ENCODE data around the gene MYO7A. TPM values are rescaled to one million over a fixed set of nuclear protein-coding genes. Genes with fewer than 3 reads are reported as not detected.

Gene MYO7A
- total RNA-seq, 1 donor from 2014 or later, result 0.47 TPM

- DNase-seq, result no peak
These were observed 74.2 kb downstream of the MYO7A start for GRCh38 chr11:77201991-77202841.

- no peak for DNase-seq
These were observed 75.2 kb downstream of the MYO7A start for GRCh38 chr11:77202941-77203900.

- no peak for DNase-seq
These were observed 76.1 kb downstream of the MYO7A start for GRCh38 chr11:77203901-77204753.

DNA sequence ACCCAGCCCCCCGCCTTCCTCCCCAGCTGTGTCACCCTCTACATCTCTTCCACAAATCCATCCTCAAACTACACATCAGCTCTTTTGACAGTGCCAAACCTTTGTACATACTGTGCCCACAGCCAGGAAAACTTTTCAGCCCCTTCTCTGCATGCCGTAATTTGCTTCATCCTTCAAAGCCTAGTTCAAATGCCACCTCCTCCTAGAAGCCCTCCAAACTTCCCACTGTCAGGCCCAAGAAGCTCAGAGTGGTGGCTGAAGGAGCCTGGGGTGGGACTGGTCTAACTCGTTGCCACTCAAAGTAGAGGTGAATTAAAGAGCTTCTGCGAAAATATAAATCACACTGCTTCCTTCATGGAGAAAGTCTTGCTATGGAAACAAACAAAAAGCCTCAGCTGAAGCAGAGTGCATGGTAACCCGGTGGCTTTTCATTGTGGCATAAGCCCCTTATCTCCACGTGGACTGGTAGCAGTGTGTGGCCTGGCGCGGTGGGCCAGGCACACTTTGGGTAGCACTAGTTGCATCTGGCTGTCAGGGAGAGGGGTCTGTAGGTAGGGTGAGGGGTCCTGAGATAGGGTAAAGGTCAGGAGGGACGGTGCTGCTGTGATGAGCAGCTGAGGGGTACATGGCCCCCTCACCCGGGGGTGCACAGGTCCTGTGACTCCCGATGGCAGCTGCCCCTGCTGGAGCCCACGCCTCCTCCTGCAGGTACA lies 76.9 kb downstream of the MYO7A start:
- DNase-seq, result no peak

DNA sequence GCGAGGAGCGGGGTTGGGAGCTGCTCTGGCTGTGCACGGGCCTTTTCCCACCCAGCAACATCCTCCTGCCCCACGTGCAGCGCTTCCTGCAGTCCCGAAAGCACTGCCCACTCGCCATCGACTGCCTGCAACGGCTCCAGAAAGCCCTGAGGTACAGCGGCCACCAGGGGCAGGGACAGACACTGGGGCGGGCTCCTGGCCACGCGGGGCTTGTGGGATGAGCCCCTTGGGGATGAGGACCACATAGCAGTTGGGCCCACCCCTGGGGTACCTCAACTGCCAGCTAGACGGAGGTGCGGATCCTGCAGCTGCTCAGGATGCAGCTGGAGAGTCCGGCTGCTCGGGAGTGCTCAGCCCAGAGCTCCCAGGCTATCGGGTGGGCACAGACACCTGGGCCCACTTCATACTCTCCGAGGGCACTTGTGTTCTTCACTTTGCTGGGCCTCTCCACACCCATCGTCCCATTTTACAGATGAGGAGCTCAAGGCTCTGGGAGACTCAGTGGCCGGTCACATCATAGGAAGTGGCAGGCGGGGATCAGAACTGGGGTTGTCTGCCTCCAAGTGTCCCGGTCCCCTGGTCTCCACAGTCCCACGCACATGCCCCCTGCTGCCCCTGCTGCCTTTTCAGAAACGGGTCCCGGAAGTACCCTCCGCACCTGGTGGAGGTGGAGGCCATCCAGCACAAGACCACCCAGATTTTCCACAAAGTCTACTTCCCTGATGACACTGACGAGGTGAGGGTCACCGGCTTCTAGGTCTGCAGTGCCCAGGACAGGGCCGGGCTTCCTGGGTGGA lies 77.6 kb downstream of the MYO7A start:
- no peak for DNase-seq

DNA sequence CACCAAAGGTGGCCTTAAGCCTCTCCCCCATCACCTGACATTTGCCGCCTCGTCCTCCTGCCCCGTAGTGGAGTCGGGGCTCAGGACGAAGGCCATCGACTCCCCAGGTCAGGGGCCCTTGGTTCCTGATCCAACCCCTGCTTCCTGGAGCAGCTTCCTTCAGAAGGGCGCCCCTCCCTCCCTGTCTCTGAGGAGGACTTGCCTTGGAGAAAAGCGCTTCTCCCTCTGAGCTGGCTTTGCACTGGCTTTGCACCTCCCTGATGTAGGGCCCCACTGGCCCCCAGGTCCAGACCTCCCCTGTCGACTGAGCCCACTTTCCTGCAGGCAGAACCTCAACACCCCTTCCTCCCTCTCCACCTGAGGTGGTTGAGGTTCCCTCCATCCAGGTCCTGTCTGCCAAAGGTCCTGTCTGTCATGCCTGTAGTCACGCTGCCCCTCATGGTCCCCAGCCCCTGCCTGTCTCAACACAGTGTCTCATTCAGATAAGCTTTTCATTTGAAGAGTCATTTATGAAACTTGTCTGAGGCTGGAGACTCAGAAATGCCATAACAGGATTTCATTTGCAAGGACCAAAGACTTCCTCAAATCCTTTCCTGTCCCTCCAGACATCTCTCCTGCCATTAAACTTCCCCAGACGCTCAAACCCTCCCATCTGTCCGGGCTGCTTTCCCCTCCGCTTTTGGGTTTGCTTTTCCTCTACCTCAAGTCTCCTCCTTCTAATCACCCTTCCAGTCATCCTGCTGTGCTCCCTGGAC lies 78.4 kb downstream of the MYO7A start:
- no peak for DNase-seq

DNA sequence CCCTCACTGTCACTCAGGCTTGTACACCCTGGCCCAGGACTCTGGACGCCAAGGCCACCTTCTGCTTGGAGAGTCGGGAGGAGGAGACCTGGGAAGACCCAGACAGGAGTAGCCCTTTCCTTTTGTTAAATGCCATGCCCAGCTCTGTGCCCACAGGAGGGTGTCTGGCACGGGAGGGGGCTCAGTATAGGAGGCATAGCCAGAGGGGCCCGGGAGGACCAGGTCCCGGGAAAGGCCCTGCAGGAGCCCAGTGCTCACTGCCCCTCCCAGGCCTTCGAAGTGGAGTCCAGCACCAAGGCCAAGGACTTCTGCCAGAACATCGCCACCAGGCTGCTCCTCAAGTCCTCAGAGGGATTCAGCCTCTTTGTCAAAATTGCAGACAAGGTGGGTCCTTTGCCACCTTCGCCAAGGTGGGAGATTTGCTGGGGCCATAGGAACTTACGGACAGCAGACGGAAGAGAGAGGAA lies 79.0 kb downstream of the MYO7A start:
- no peak for DNase-seq

- DNase-seq, result no peak
These were observed 79.7 kb downstream of the MYO7A start for GRCh38 chr11:77207618-77208313.

GRCh38 chr11:77208535-77208934 lies 80.5 kb downstream of the MYO7A start:
- DNase-seq, result no peak

DNA sequence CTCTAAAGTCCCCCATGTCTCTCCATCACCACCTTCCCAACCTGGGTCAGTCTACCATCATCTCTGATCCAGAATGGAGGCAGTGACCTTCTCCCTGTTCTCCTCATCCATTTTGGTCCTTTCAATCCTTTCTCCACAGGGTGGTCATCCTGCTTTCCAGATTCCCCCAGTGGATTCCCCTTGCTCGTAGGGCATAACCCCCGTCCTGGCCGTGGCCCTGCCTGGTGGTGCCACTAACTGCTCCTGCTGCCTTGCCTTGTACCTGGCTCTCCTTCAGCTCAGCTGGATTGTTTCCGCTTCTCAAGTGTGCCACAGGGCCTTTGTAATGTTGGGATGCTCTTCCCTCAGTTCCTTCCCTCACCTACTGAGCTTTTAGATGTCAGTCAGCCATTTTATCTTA lies 81.6 kb downstream of the MYO7A start:
- no peak for DNase-seq

- DNase-seq, result no peak
These were observed 83.0 kb downstream of the MYO7A start for GRCh38 chr11:77211040-77211451.

DNA sequence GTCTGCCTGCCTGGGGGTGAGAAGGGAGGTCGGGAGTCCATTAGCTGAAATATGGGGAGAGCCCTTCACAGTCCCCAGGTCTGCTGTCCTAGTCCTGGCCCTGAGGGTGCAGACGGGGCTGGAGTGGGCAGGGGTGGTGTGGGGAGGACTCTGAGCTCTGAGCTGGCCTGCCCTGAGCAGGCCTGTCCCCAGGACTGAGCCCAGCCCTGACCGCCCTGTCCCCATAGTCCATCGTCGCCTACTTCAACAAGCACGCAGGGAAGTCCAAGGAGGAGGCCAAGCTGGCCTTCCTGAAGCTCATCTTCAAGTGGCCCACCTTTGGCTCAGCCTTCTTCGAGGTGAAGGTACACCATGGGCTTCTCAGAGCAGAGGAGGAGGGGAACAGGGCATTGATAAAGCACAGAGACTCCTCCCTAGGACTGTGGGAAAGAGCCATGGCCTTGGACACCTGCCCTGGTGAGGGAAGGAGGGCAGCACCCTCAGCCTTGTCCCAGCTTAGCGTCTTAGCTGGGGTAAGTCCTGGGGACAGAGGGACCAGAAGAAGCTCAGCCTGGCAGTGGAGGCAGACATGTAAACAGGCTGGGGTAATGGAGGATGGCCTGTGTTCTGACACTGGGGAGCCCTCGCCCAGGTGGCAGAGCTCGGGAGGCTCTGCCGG lies 83.7 kb downstream of the MYO7A start:
- DNase-seq, result no peak

- DNase-seq, result no peak
These were observed 84.4 kb downstream of the MYO7A start for GRCh38 chr11:77212314-77213007.

- DNase-seq, result no peak
These were observed 85.1 kb downstream of the MYO7A start for GRCh38 chr11:77213029-77213579.

GRCh38 chr11:77213589-77214428 lies 85.8 kb downstream of the MYO7A start:
- DNase-seq, result no peak

DNA sequence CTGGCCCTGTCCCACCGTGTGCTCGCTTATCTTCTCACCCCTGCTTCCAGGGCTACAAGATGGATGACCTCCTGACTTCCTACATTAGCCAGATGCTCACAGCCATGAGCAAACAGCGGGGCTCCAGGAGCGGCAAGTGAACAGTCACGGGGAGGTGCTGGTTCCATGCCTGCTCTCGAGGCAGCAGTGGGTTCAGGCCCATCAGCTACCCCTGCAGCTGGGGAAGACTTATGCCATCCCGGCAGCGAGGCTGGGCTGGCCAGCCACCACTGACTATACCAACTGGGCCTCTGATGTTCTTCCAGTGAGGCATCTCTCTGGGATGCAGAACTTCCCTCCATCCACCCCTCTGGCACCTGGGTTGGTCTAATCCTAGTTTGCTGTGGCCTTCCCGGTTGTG lies 86.5 kb downstream of the MYO7A start:
- DNase-seq, result no peak

DNA sequence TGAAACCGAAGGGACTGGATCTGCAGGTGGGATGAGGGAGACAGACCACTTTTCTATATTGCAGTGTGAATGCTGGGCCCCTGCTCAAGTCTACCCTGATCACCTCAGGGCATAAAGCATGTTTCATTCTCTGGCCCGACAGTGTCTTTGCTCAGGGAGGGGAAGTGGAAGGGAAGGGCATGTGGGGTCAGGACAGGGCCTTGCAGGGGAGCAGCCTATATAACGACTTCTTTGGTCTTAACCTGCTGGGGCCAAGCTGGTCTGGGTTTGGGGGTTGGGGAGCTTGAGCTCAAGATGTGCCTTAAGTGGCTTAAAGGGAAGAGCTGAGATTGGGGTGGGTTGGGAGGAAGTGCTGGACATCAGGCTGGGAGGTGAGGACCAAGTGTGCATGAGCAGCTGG lies 87.1 kb downstream of the MYO7A start:
- DNase-seq, result no peak
